GM08714 (cell line): ENCODE data around the gene RPP21.

Source experiments
- H3K4me3 ChIP-seq: fragments of 200-500 bp; sonication (Bioruptor generic); 2 replicates; pipeline ENCODE4 v1.5.1; 2014; ENCODE audit warnings: mild to moderate bottlenecking, low read length, inconsistent platforms
- ZNF274 ChIP-seq: IDR thresholded peaks from 2 replicates; pipeline ENCODE4 v1.6.1; 2012; ENCODE audit warnings: mild to moderate bottlenecking, low read depth, low read length

Gene RPP21

DNA sequence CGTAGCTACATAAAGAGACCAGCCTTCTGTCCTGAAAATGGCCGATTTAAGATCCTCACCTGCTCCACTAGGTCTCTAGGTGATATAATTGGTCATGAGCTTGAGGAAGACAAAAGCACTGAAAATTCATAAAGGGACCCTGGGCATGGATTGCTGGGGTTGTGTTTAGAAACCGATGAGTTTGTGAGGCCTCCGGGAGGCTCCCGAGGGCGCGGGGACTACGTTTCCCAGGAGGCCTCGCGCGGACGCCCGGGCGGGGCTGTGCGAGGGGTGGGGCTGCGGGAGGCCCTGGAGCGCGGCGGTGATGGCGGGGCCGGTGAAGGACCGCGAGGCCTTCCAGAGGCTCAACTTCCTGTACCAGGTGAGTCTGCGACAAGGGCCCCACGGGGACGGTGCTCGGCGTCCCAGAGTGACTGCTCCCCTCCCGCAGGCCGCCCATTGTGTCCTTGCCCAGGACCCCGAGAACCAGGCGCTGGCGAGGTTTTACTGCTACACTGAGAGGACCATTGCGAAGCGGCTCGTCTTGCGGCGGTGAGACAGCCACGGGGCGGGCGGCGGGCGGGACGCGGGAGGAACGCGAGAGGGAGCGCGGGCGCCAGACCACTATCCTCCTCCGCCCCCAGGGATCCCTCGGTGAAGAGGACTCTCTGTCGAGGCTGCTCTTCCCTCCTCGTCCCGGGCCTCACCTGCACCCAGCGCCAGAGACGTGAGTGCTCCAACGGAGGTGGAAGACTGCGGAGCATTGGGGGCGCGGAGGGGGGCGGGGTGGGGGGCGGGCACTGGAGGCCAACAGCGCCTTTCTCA, at the start of gene RPP21:
RPP21 (plus strand) TSS at position 289 of the 804 bp plus-strand sequence; CDS start at position 305, 16 bp downstream.
- peak within 1 kb of the TSS; percentile 90 for H3K4me3 ChIP-seq
- TF ChIP-seq ZNF274, result no peak

- TF ChIP-seq ZNF274, result no peak
- H3K4me3 ChIP-seq, result no peak overlapping the region
Observed at GRCh38 chr6:30295837-30296236, 49.1 kb upstream of the RPP21 start.

GRCh38 chr6:30304002-30304401, 41.0 kb upstream of the RPP21 start:
- H3K4me3 ChIP-seq, result no peak overlapping the region
- no peak for TF ChIP-seq ZNF274

DNA sequence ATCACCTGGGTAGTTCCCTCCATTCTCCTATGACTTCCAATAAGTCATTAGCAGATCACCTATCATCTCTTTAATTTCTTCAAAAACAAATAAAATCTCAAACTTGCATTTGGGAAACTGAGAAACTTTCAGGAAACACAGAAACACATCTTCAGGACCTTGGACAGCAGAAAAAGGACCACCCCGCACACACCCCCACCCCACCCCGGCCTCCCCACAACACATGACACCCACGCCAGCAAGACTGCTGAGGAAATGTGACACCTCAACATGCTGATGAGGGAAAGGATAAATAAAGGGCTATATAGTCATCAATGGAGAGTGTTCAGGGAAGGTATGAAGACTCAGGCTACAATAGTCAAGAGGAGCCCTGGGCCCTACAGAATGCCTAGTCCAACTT, 33.9 kb upstream of the RPP21 start:
- H3K4me3 ChIP-seq, result no peak overlapping the region
- no peak for TF ChIP-seq ZNF274

- no peak overlapping the region for H3K4me3 ChIP-seq
- no peak for TF ChIP-seq ZNF274
Observed at GRCh38 chr6:30311671-30312070, 33.3 kb upstream of the RPP21 start.

GRCh38 chr6:30312266-30312665, 32.7 kb upstream of the RPP21 start:
- TF ChIP-seq ZNF274, result no peak
- H3K4me3 ChIP-seq, result no peak overlapping the region

GRCh38 chr6:30312676-30313321, 32.2 kb upstream of the RPP21 start:
- TF ChIP-seq ZNF274, result no peak
- no peak overlapping the region for H3K4me3 ChIP-seq

DNA sequence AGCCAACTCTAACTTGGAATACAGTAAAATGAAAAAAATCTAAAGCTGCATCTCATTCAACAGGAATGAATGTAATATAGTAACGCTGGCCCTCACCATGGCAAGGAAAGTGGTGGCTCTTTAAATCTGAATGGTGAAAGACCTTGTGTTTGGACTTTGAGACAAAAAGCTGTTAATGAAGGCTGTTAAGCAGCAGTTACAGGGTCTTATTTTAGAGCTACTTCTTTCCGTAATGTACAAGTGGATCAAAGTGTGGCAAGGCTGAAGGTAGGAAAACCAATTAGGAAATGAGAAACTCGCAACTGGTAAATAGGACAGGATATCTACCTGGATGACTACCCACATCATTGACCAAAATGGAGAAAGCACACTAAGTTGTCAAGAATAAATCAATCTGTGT, 29.8 kb upstream of the RPP21 start:
- TF ChIP-seq ZNF274, result no peak
- no peak overlapping the region for H3K4me3 ChIP-seq

DNA sequence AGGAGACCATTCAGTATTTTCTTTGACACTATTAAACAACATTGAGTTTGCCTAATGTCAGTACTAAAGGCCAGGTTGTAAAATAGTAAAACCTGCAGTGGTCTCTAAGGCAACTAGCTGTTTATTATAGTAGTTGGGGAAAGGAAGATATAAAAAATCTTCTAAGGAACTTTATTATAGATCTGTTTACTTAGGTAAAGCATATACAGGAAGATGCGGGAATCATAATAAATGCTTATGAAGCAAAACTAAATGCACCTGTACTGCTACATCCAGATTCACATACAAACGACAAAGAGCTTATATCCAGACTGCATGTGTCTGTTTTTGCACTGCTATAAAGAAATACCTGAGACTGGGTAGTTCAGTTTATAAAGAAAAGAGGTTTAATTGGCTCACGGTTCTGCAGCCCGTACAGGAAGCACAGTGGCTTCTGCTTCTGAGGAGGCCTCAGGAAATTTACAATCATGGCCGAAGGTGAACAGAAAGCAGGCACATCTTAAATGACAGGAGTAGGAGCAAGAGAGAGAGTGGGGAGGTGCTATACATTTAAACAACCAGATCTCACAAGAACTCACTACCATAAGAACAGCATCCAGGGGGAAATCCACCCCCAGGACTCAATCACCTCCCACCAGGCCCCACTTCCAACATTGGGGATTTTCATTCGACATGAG, 26.9 kb upstream of the RPP21 start:
- H3K4me3 ChIP-seq, result no peak overlapping the region
- TF ChIP-seq ZNF274, result no peak

- no peak for TF ChIP-seq ZNF274
- H3K4me3 ChIP-seq, result no peak overlapping the region
Observed at GRCh38 chr6:30319146-30319835, 25.7 kb upstream of the RPP21 start.

- H3K4me3 ChIP-seq, result no peak overlapping the region
- no peak for TF ChIP-seq ZNF274
Observed at GRCh38 chr6:30321692-30322388, 23.1 kb upstream of the RPP21 start.

DNA sequence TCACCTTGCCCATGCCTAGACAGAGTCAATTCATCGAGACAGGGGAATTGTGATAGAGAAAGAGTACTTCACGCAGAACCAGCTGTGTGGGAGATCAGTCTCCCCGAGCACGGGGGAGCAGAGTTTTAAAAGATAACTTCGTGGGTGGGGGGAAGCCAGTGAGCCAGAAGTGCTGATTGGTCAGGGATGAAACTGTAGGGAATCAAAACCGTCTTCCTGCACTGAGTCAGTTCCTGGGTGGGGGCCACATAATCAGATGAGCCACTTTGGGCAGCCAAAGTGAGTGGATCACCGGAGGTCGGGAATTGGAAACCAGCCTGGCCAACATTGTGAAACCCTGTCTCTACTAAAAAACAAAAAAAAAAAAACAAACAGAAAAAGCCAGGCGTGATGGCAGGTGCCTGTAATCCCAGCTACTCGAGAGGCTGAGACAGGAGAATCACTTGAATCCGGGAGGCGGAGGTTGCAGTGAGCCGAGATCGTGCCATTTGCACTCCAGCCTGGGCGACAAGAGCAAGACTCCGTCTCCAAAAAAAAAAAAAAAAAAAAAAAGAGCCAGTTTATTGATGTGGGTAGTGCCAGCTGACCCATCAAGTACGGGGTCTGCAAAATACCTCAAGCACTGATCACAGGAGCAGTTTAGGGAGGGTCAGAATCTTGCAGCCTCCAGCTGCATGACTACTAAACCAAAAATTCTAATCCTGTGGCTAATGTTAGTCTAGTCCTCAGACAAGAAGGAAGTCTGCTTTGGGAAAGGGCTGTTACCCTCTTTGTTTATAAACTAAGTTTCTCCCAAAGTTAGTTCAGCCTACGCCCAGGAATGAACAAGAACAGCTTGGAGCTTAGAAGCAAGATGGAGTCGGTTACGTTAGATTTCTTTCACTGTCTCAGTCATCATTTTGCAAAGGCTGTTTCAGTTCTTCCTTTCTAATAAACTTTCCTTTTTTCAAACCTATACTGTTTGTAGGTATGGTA, 22.1 kb upstream of the RPP21 start:
- H3K4me3 ChIP-seq, result no peak overlapping the region
- TF ChIP-seq ZNF274, result no peak

- TF ChIP-seq ZNF274, result no peak
- H3K4me3 ChIP-seq, result no peak overlapping the region
Observed at GRCh38 chr6:30323806-30324205, 21.1 kb upstream of the RPP21 start.
